ENCODE data around the gene MSI2. TPM values are rescaled to one million over a fixed set of nuclear protein-coding genes. Genes with fewer than 3 reads are reported as not detected.
"Not testable (repeated sequence)": the region's sequence is repeated elsewhere in the genome, so short reads cannot be mapped to it uniquely, and the experiment has no call there.

The MSI2 gene
- total RNA-seq, 1 donor: 12.6 TPM

DNA sequence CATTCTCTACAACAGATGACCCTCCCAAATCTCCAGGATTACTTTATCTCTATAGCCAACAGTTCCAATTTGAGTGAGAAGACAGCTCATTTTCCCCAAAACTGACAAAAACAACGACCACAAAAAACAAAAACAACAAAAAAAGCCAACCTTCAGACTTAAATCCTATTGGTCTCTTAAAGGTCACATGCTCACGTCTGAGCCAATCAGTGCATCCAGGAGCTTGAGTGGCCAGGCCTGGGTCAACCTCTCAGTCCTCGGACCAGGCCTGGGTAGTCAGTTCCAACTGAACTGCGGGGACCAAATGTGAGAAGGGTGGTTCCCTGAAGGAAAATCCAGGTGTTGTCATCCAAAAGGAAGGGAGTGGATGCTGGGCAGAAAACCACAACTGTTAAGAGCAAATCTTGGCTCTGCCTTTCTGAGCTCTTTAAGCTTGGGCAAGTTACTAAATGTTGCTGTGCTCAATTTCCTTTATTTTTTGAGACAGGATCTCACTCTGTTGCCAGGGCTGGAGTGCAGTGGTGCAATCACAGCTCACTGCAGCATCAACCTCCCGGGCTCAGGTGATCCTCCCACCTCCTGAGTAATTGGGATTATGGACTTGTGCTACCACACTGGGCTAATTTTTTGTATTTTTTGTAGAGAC lies 43.0 kb upstream of the MSI2 start:
- H3K4me3 ChIP-seq (ENCODE audit: low read depth, low read length): no peak overlapping the region
- no peak for DNase-seq (ENCODE audit: low read depth)
- TF ChIP-seq, protein P1, sequence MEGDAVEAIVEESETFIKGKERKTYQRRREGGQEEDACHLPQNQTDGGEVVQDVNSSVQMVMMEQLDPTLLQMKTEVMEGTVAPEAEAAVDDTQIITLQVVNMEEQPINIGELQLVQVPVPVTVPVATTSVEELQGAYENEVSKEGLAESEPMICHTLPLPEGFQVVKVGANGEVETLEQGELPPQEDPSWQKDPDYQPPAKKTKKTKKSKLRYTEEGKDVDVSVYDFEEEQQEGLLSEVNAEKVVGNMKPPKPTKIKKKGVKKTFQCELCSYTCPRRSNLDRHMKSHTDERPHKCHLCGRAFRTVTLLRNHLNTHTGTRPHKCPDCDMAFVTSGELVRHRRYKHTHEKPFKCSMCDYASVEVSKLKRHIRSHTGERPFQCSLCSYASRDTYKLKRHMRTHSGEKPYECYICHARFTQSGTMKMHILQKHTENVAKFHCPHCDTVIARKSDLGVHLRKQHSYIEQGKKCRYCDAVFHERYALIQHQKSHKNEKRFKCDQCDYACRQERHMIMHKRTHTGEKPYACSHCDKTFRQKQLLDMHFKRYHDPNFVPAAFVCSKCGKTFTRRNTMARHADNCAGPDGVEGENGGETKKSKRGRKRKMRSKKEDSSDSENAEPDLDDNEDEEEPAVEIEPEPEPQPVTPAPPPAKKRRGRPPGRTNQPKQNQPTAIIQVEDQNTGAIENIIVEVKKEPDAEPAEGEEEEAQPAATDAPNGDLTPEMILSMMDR (IDR thresholded peaks at IDR 0.05; ENCODE audit: insufficient read depth, low read length): no peak

DNA sequence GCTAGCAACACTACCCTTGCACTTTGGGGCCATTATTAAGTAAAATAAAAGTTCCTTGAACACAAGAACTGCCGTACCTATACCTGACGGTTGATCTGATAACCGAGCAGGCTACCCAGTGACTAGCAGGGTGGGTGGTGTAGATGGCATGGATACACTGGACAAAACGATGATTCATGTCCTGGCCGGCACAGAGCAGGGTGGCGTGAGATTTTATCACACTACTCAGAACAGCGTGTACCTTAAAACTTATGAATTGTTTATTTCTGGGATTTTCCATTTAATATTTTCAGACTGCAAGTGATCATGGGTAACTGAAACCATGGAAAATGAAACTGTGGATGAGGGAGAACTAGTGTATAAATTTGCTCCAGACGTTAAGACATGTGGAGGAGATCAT lies 41.0 kb upstream of the MSI2 start:
- no peak overlapping the region for H3K4me3 ChIP-seq (ENCODE audit: low read depth, low read length)
- DNase-seq (ENCODE audit: low read depth): no peak
- TF ChIP-seq, protein P1 (IDR thresholded peaks at IDR 0.05; ENCODE audit: insufficient read depth, low read length): no peak

DNA sequence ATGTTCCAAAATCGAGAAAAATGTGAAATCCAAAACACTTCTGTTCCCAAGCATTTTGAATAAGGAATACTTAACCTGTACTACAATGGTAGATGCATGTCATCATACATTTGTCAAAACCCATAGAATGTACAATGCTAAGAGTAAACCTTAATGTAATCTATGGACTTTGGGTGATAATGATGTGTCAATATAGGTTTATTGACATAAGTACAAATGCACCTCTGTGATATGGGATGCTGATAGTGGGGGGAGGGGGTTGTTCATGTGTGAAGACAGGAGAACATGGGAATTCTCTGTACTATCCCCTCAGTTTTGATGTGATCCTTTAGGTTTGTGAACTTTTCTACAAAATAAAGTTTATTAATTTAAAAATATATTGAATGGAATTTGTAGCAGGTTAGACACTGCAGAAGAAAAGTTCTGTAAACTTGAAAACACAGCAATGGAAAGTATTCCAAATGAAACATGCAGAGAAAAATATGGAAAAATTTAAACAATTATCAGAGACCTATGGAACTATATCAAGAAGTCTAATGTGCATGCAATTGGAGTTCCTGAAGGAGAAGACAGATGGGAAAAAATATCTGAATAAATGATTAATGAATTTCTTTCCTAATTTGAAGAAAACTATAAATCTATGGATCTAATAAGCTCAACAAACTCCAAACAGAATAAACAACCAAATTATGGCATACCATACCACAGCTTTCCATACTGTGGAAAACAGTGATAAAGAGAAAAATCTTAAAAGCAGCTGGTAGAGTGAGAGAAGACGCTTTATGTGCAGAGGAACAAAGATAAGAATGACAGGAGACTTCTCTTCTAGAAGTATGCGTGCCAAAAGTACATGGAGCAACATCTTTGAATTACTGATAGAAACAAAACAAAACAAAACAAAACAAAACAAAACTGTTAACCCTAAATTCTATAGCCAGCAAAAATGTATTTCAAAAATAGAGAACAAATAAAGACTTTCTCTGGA lies 34.7 kb upstream of the MSI2 start:
- no peak overlapping the region for H3K4me3 ChIP-seq (ENCODE audit: low read depth, low read length)
- no peak for DNase-seq (ENCODE audit: low read depth)
- TF ChIP-seq, protein P1 (IDR thresholded peaks at IDR 0.05; ENCODE audit: insufficient read depth, low read length): no peak

DNA sequence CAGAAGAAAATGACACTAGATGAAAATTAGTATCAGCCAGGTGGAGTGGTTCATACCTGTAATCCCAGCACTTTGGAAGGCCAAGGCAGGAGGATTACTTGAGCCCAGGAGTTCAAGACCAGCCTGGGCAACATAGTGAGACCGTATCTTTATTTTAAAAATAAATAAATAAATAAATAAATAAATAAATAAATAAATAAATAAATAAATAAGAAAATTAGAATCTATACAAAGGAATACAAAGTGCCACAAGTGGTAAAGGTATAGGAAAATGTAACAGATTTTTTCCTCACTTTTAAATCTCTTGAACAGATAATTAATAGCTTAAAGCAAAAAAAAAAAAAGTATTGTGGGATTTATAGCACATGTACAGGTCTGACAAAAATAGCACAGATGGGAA lies 33.9 kb upstream of the MSI2 start:
- DNase-seq (ENCODE audit: low read depth); H3K4me3 ChIP-seq (ENCODE audit: low read depth, low read length): not testable (repeated sequence)

DNA sequence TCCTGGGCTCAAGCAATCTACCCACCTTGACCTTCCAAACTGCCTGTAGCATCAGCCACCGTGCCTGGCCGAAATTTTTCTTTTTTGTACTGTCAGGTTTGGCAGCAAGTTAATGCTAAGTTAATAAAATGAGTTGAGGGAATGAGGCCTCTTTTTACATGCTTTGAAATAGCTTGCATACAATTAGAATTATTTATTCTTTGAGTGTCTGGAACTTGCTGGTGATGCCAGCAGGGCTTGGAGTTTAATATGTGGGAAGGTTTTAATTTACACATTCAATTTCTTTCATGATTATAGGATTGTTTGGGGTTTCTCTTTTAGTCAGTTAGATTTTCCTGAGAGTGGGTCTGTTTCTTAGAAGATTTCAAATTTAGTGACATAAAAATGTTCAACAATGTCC lies 31.2 kb upstream of the MSI2 start:
- TF ChIP-seq, protein P1 (IDR thresholded peaks at IDR 0.05; ENCODE audit: insufficient read depth, low read length): no peak
- DNase-seq (ENCODE audit: low read depth): no peak
- H3K4me3 ChIP-seq (ENCODE audit: low read depth, low read length): no peak overlapping the region

DNA sequence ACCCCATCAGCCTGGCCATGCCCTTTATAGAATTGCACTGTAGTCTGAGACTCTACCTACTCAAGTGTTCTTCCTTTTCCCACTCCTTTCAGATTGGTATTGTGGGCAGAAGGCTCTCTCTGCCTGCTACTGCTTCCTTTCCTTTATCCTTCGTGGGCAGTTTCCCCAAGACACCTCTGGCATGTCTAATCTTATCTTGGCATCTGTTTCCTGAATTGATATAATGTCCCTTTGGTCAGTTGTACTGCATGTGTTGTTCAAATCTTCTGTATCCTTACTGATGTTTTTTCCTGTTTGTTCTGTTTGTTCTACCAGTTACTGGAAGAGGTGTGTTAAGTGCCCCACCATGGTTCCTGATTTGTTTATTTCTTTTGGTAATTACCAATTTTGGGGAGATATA lies 29.5 kb upstream of the MSI2 start:
- TF ChIP-seq, protein P1 (IDR thresholded peaks at IDR 0.05; ENCODE audit: insufficient read depth, low read length): no peak
- DNase-seq (ENCODE audit: low read depth): no peak
- H3K4me3 ChIP-seq (ENCODE audit: low read depth, low read length): no peak overlapping the region

DNA sequence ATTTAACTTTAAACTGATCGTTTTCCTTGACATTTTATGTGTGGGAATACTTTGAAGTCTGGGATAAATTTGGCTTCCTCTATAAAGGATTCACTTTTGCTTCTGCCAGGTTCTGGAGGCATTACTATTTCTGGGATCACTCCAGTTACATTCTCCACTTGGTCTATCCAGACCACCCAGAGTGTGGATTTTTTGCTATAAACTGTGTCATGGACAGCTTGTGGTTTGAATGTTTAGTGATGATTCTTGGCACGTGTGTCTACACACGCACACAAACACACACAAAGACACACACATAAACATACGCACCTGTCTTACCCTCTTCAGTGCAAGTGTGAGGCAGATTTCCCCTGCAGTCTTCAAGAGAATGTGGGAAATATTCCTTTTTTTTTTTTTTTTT lies 27.4 kb upstream of the MSI2 start:
- TF ChIP-seq, protein P1 (IDR thresholded peaks at IDR 0.05; ENCODE audit: insufficient read depth, low read length): no peak
- DNase-seq (ENCODE audit: low read depth): no peak
- H3K4me3 ChIP-seq (ENCODE audit: low read depth, low read length): no peak overlapping the region

All from fibroblast of the aortic adventitia (primary cell).